ENCODE measurements around the gene ERMN. TPM values are rescaled to one million over a fixed set of nuclear protein-coding genes. Genes with fewer than 3 reads are reported as not detected.
A peak's percentile ranks its signal among the peaks of the same experiment; 100 is the strongest.
"Not testable (repeated sequence)": the region's sequence is repeated elsewhere in the genome, so short reads cannot be mapped to it uniquely, and the experiment has no call there.

The ERMN gene
- total RNA-seq: 1 to 10 TPM; 1.0 to 1.8 TPM

GRCh38 chr2:157325786-157326185 lies at the start of gene ERMN:
Gene ERMN, minus strand, starts transcription at chr2:157325824. Its CDS starts 182 bp downstream, at chr2:157325642.
- ATAC-seq: no peak
- no peaks in the 10 kb centered on the region for H3K27me3 Mint-ChIP-seq

GRCh38 chr2:157375384-157375783 lies 49.8 kb upstream of the ERMN start:
- H3K27ac Mint-ChIP-seq: no peak overlapping the region
- intact Hi-C loops (cut with DNase I, micrococcal nuclease): no loop called here
- H3K4me1 Mint-ChIP-seq: peaks cover 20% of the 10 kb centered on the region
- H3K9me3 Mint-ChIP-seq (ENCODE audit: low read depth): peaks cover 25% of the 10 kb centered on the region
- ChIA-PET POLR2A (no interaction called here), CTCF (no interaction called here)
- H3K27me3 Mint-ChIP-seq: no peaks in the 10 kb centered on the region
- ATAC-seq (no peak), DNase-seq (no peak)
- no peak overlapping the region for H3K4me3 Mint-ChIP-seq
- peaks cover 27% of the 10 kb centered on the region for H3K36me3 Mint-ChIP-seq (ENCODE audit: low read depth)

More at GRCh38 chr2:157325786-157326185, at the start of gene ERMN:
- peaks cover 52% of the 10 kb centered on the region for H3K4me1 Mint-ChIP-seq
- POLR2A ChIA-PET: interaction anchor here (0.6 to 3.3 kb wide), 3 partner anchors 68 to 87 kb away, joined by 3 to 16 read pairs (median 7); no protein-coding TSS in a partner anchor
- no peak within 1 kb of the TSS for H3K4me3 Mint-ChIP-seq
- CTCF ChIA-PET: interaction anchor here (0.7 to 12.4 kb wide), 20 partner anchors 8 to 167 kb away, joined by 3 to 189 read pairs (median 10); no protein-coding TSS in a partner anchor
- H3K9me3 Mint-ChIP-seq (ENCODE audit: low read depth): no peaks in the 10 kb centered on the region
- H3K27ac Mint-ChIP-seq: no peak within 1 kb of the TSS
- no peak for DNase-seq
- intact Hi-C loops (cut with DNase I, micrococcal nuclease): loop anchor here (2.0 to 5.0 kb wide), 4 partner anchors 13 to 167 kb away; no protein-coding TSS in a partner anchor
- peaks cover 8% of the 10 kb centered on the region for H3K36me3 Mint-ChIP-seq (ENCODE audit: low read depth)

- H3K9me3 Mint-ChIP-seq (ENCODE audit: low read depth); H3K27ac Mint-ChIP-seq; H3K27me3 Mint-ChIP-seq; POLR2A ChIA-PET; ATAC-seq; intact Hi-C loops (cut with DNase I, micrococcal nuclease); H3K36me3 Mint-ChIP-seq (ENCODE audit: low read depth); DNase-seq; H3K4me3 Mint-ChIP-seq: not testable (repeated sequence)
- CTCF ChIA-PET: interaction anchor here (0.8 kb wide), 1 partner anchor 23 kb away, joined by 3 read pairs; no protein-coding TSS in a partner anchor
- peaks cover 25% of the 10 kb centered on the region for H3K4me1 Mint-ChIP-seq
Observed at GRCh38 chr2:157368508-157368907, 42.9 kb upstream of the ERMN start.

GRCh38 chr2:157367704-157368103 lies 42.1 kb upstream of the ERMN start:
- peaks cover 31% of the 10 kb centered on the region for H3K4me1 Mint-ChIP-seq
- H3K27ac Mint-ChIP-seq: no peak overlapping the region
- ATAC-seq (no peak), DNase-seq (no peak)
- intact Hi-C loops (cut with DNase I, micrococcal nuclease): no loop called here
- ChIA-PET CTCF (interaction anchor here (0.7 to 2.2 kb wide), 7 partner anchors 9 to 66 kb away, joined by 3 to 11 read pairs (median 4); no protein-coding TSS in a partner anchor), POLR2A (no interaction called here)
- peaks cover 10% of the 10 kb centered on the region for H3K9me3 Mint-ChIP-seq (ENCODE audit: low read depth)
- peaks cover 9% of the 10 kb centered on the region for H3K36me3 Mint-ChIP-seq (ENCODE audit: low read depth)
- no peak overlapping the region for H3K4me3 Mint-ChIP-seq
- H3K27me3 Mint-ChIP-seq: no peaks in the 10 kb centered on the region

- peaks cover 31% of the 10 kb centered on the region for H3K9me3 Mint-ChIP-seq (ENCODE audit: low read depth)
- DNase-seq (no peak), ATAC-seq (peak; percentile 25)
- ChIA-PET POLR2A (interaction anchor here (0.6 to 1.2 kb wide), 3 partner anchors 9 to 113 kb away, joined by 3 to 5 read pairs (median 5); no protein-coding TSS in a partner anchor), CTCF (interaction anchor here (0.9 to 2.5 kb wide), 8 partner anchors 11 to 535 kb away, joined by 3 to 12 read pairs (median 4); no protein-coding TSS in a partner anchor)
- peaks cover 32% of the 10 kb centered on the region for H3K4me1 Mint-ChIP-seq
- no peaks in the 10 kb centered on the region for H3K27me3 Mint-ChIP-seq
- H3K36me3 Mint-ChIP-seq (ENCODE audit: low read depth): peaks cover 33% of the 10 kb centered on the region
- H3K27ac Mint-ChIP-seq: peak overlapping the region; percentile 52
- H3K4me3 Mint-ChIP-seq: no peak overlapping the region
- intact Hi-C loops (cut with DNase I, micrococcal nuclease): loop anchor here in 1 of 2 experiments (2.0 kb wide), 1 partner anchor 40 kb away; no protein-coding TSS in a partner anchor
Observed at GRCh38 chr2:157364257-157364974, 38.8 kb upstream of the ERMN start.

- POLR2A ChIA-PET: interaction anchor here (0.6 to 1.2 kb wide), 3 partner anchors 9 to 113 kb away, joined by 3 to 5 read pairs (median 5); no protein-coding TSS in a partner anchor
Observed at GRCh38 chr2:157363612-157364101, 38.0 kb upstream of the ERMN start.

GRCh38 chr2:157362627-157363026 lies 37.0 kb upstream of the ERMN start:
- H3K36me3 Mint-ChIP-seq (ENCODE audit: low read depth): peaks cover 33% of the 10 kb centered on the region

More at GRCh38 chr2:157363612-157364101, 38.0 kb upstream of the ERMN start:
- DNase-seq (no peak), ATAC-seq (peak; percentile 77)
- Mint-ChIP-seq H3K9me3 (ENCODE audit: low read depth) (peaks cover 31% of the 10 kb centered on the region), H3K27me3 (no peaks in the 10 kb centered on the region), H3K27ac (peak overlapping the region; percentile 5), H3K36me3 (ENCODE audit: low read depth) (peaks cover 33% of the 10 kb centered on the region), H3K4me3 (no peak overlapping the region), H3K4me1 (peaks cover 32% of the 10 kb centered on the region)
- CTCF ChIA-PET: interaction anchor here (1.0 to 2.5 kb wide), 4 partner anchors 9 to 536 kb away, joined by 3 to 12 read pairs (median 4); no protein-coding TSS in a partner anchor
- intact Hi-C loops (cut with DNase I, micrococcal nuclease): loop anchor here in 1 of 2 experiments (2.0 kb wide), 1 partner anchor 41 kb away; no protein-coding TSS in a partner anchor

GRCh38 chr2:157361526-157361925 lies 35.9 kb upstream of the ERMN start:
- ChIA-PET CTCF (interaction anchor here (0.5 kb wide), 1 partner anchor 94 kb away, joined by 3 read pairs; no protein-coding TSS in a partner anchor), POLR2A (no interaction called here)
- no peak overlapping the region for H3K27ac Mint-ChIP-seq
- DNase-seq: no peak
- H3K27me3 Mint-ChIP-seq: no peaks in the 10 kb centered on the region
- intact Hi-C loops (cut with DNase I, micrococcal nuclease): no loop called here
- H3K36me3 Mint-ChIP-seq (ENCODE audit: low read depth): peaks cover 33% of the 10 kb centered on the region
- peaks cover 40% of the 10 kb centered on the region for H3K4me1 Mint-ChIP-seq
- H3K4me3 Mint-ChIP-seq: no peak overlapping the region
- H3K9me3 Mint-ChIP-seq (ENCODE audit: low read depth): peaks cover 29% of the 10 kb centered on the region
- no peak for ATAC-seq

More at GRCh38 chr2:157362627-157363026, 37.0 kb upstream of the ERMN start:
- Mint-ChIP-seq H3K4me1 (peaks cover 33% of the 10 kb centered on the region), H3K9me3 (ENCODE audit: low read depth) (peaks cover 31% of the 10 kb centered on the region), H3K27ac (no peak overlapping the region), H3K4me3 (no peak overlapping the region), H3K27me3 (no peaks in the 10 kb centered on the region)
- ATAC-seq: no peak
- POLR2A ChIA-PET: no interaction called here
- no peak for DNase-seq
- CTCF ChIA-PET: interaction anchor here (1.3 to 2.5 kb wide), 2 partner anchors 8 to 27 kb away, joined by 5 to 12 read pairs; no protein-coding TSS in a partner anchor
- intact Hi-C loops (cut with DNase I, micrococcal nuclease): no loop called here

GRCh38 chr2:157359628-157360027 lies 34.0 kb upstream of the ERMN start:
- ChIA-PET CTCF (interaction anchor here (0.6 to 1.8 kb wide), 3 partner anchors 12 to 24 kb away, joined by 3 to 6 read pairs (median 3); no protein-coding TSS in a partner anchor), POLR2A (no interaction called here)
- Mint-ChIP-seq H3K4me3 (no peak overlapping the region), H3K9me3 (ENCODE audit: low read depth) (peaks cover 26% of the 10 kb centered on the region), H3K27ac (no peak overlapping the region), H3K36me3 (ENCODE audit: low read depth) (peaks cover 30% of the 10 kb centered on the region), H3K4me1 (peaks cover 40% of the 10 kb centered on the region), H3K27me3 (no peaks in the 10 kb centered on the region)
- ATAC-seq: no peak
- DNase-seq: no peak
- intact Hi-C loops (cut with DNase I, micrococcal nuclease): no loop called here

GRCh38 chr2:157355618-157356017 lies 30.0 kb upstream of the ERMN start:
- Mint-ChIP-seq H3K4me3 (no peak overlapping the region), H3K9me3 (ENCODE audit: low read depth) (peaks cover 4% of the 10 kb centered on the region), H3K4me1 (peaks cover 40% of the 10 kb centered on the region), H3K27me3 (no peaks in the 10 kb centered on the region), H3K36me3 (ENCODE audit: low read depth) (peaks cover 8% of the 10 kb centered on the region), H3K27ac (no peak overlapping the region)
- ChIA-PET POLR2A (no interaction called here), CTCF (interaction anchor here (0.7 to 1.9 kb wide), 9 partner anchors 7 to 53 kb away, joined by 3 to 12 read pairs (median 4); no protein-coding TSS in a partner anchor)
- no peak for DNase-seq
- no peak for ATAC-seq
- intact Hi-C loops (cut with DNase I, micrococcal nuclease): no loop called here

- intact Hi-C loops (cut with DNase I, micrococcal nuclease): no loop called here
- peaks cover 7% of the 10 kb centered on the region for H3K36me3 Mint-ChIP-seq (ENCODE audit: low read depth)
- no peak overlapping the region for H3K27ac Mint-ChIP-seq
- H3K9me3 Mint-ChIP-seq (ENCODE audit: low read depth): peaks cover 7% of the 10 kb centered on the region
- H3K4me1 Mint-ChIP-seq: peaks cover 47% of the 10 kb centered on the region
- no peak overlapping the region for H3K4me3 Mint-ChIP-seq
- DNase-seq (no peak), ATAC-seq (peak; percentile 23)
- POLR2A ChIA-PET: no interaction called here
- no peaks in the 10 kb centered on the region for H3K27me3 Mint-ChIP-seq
- CTCF ChIA-PET: interaction anchor here (0.6 to 2.4 kb wide), 7 partner anchors 14 to 283 kb away, joined by 3 to 30 read pairs (median 5); no protein-coding TSS in a partner anchor
Observed at GRCh38 chr2:157349949-157350515, 24.4 kb upstream of the ERMN start.
